H1 (cell line): Measurements from ENCODE around the gene CDIPT. TPM values are rescaled to one million over a fixed set of nuclear protein-coding genes. Genes with fewer than 3 reads are reported as not detected.

ENCODE experiments used
- CTCF ChIA-PET: fragments of 300-600 bp; sonication (Branson Sonifier 250); formaldehyde crosslinking; loops from one replicate; lab custom pipeline; 2021; ENCODE audit not compliant: partially characterized antibody; lab: Charles Lee
- POLR2A ChIA-PET: fragments of 300-600 bp; sonication (Branson Sonifier 250); formaldehyde crosslinking; loops from one replicate; lab custom pipeline; 2021; ENCODE audit warnings: inconsistent platforms; ENCODE audit not compliant: partially characterized antibody; lab: Charles Lee
- DNase-seq, 2 experiments: peaks; one replicate each; pipeline versions ENCODE4 v3.0.0 to v3.0.0-alpha.2; 2010 to 2022; ENCODE audit warnings: low spot score in 2 of 2, low read depth in 1 of 2, mixed read lengths in 1 of 2
- FAIRE-seq: peaks from 2 replicates; lab custom pipeline; 2011; peaks lifted over from hg19 to GRCh38; lab: Jason Lieb, UNC
- H2AFZ ChIP-seq: 2 replicates; pipeline ENCODE4 v1.8.1; 2012; ENCODE audit warnings: low read length, inconsistent platforms
- H2AK5ac ChIP-seq: 2 replicates; pipeline ENCODE4 v1.6.1; 2013; ENCODE audit warnings: low read depth, low read length
- H2BK120ac ChIP-seq: replicated peaks from 2 replicates; pipeline ENCODE3; 2013; ENCODE audit warnings: low read depth, low read length, inconsistent platforms
- H2BK12ac ChIP-seq: 2 replicates; pipeline ENCODE4 v1.6.1; 2013; ENCODE audit warnings: low read depth, low read length
- H2BK15ac ChIP-seq: 2 replicates; pipeline ENCODE4 v1.6.1; 2013; ENCODE audit warnings: low read length
- H2BK20ac ChIP-seq: 2 replicates; pipeline ENCODE4 v1.6.1; 2013; ENCODE audit warnings: low read length
- H2BK5ac ChIP-seq: 2 replicates; pipeline ENCODE4 v1.6.1; 2013; ENCODE audit warnings: low read depth, low read length
- H3K14ac ChIP-seq: 2 replicates; pipeline ENCODE4 v1.6.1; 2013; ENCODE audit warnings: inconsistent platforms; ENCODE audit not compliant: insufficient read length
- H3K18ac ChIP-seq: 2 replicates; pipeline ENCODE4 v1.6.1; 2013; ENCODE audit warnings: low read length; ENCODE audit errors: extremely low read depth
- H3K23ac ChIP-seq: 2 replicates; pipeline ENCODE4 v1.6.1; 2013; ENCODE audit warnings: inconsistent platforms; ENCODE audit not compliant: insufficient read length
- H3K23me2 ChIP-seq: 2 replicates; pipeline ENCODE4 v1.6.1; 2013; ENCODE audit warnings: low read depth, low read length
- H3K27ac ChIP-seq: 2 replicates; pipeline ENCODE4 v1.6.1; 2011; ENCODE audit warnings: low read depth, low read length, inconsistent platforms
- H3K27me3 ChIP-seq, 4 experiments: replicated peaks in 1 of 4; 1 replicate in 1 of 4; 2 replicates in 3 of 4; pipeline versions ENCODE4 v1.6.1 to v1.8.1; 2011 to 2013; ENCODE audit warnings: low read length in 3 of 4, mild to moderate bottlenecking in 3 of 4, inconsistent platforms in 2 of 4, mixed read lengths in 2 of 4, moderate library complexity in 1 of 4; ENCODE audit not compliant: control insufficient read depth in 3 of 4, insufficient read depth in 3 of 4; ENCODE audit errors: extremely low read depth in 1 of 4
- H3K36me3 ChIP-seq, 4 experiments: 2 replicates each; pipeline versions ENCODE4 v1.6.1 to v1.8.1; 2011 to 2013; ENCODE audit warnings: mild to moderate bottlenecking in 4 of 4, low read length in 3 of 4, moderate library complexity in 2 of 4, control low read depth in 1 of 4, inconsistent platforms in 1 of 4; ENCODE audit not compliant: insufficient read depth in 4 of 4, control insufficient read depth in 2 of 4
- H3K4ac ChIP-seq: replicated peaks from 2 replicates; pipeline ENCODE3; 2013; ENCODE audit warnings: low read length, low read depth, mixed read lengths, inconsistent platforms; ENCODE audit not compliant: insufficient read length
- H3K4me1 ChIP-seq, 4 experiments: replicated peaks in 1 of 4; 1 replicate in 1 of 4; 2 replicates in 3 of 4; pipeline versions ENCODE4 v1.6.1 to v1.8.1; 2011 to 2013; ENCODE audit warnings: low read length in 3 of 4, inconsistent platforms in 2 of 4, mixed read lengths in 1 of 4; ENCODE audit not compliant: insufficient read depth in 4 of 4, control insufficient read depth in 3 of 4
- H3K4me2 ChIP-seq, 2 experiments: 2 replicates each; pipeline versions ENCODE4 v1.6.1 to v1.8.1; 2011 to 2013; ENCODE audit warnings: low read depth in 2 of 2, low read length in 2 of 2, control low read depth in 1 of 2, inconsistent platforms in 1 of 2, mild to moderate bottlenecking in 1 of 2; ENCODE audit not compliant: insufficient read depth in 1 of 2
- H3K4me3 ChIP-seq, 4 experiments: fragments of 200-600, 300-600 bp in 1 of 4; sonication (generic), shearing (Covaris generic), sonication (Bioruptor Twin) in 1 of 4; 2 replicates each; pipeline versions ENCODE4 v1.5.1 to v1.8.1; 2011 to 2016; ENCODE audit warnings: low read length in 4 of 4, low read depth in 3 of 4, control low read depth in 2 of 4, inconsistent platforms in 2 of 4, mild to moderate bottlenecking in 2 of 4, mixed read lengths in 1 of 4, moderate library complexity in 1 of 4; ENCODE audit not compliant: insufficient read depth in 2 of 4; ENCODE audit errors: extremely low read depth in 1 of 4
- H3K56ac ChIP-seq: replicated peaks from 2 replicates; pipeline ENCODE3; 2013; ENCODE audit warnings: low read depth, mild to moderate bottlenecking, mixed read lengths, low read length, inconsistent platforms; ENCODE audit not compliant: insufficient read length
- H3K79me1 ChIP-seq: 2 replicates; pipeline ENCODE4 v1.6.1; 2013; ENCODE audit warnings: low read depth, low read length, control low read depth
- H3K79me2 ChIP-seq, 2 experiments: 2 replicates each; pipeline versions ENCODE4 v1.6.1 to v1.8.1; 2012 to 2013; ENCODE audit warnings: low read length in 2 of 2, mild to moderate bottlenecking in 2 of 2, inconsistent platforms in 1 of 2; ENCODE audit not compliant: insufficient read depth in 2 of 2, control insufficient read depth in 1 of 2
- H3K9ac ChIP-seq, 4 experiments: replicated peaks in 1 of 4; 1 replicate in 1 of 4; 2 replicates in 3 of 4; pipeline versions ENCODE4 v1.6.1 to v1.8.1; 2011 to 2013; ENCODE audit warnings: low read depth in 3 of 4, low read length in 3 of 4, control low read depth in 2 of 4, mild to moderate bottlenecking in 2 of 4, moderate library complexity in 2 of 4, inconsistent platforms in 1 of 4; ENCODE audit errors: extremely low read depth in 1 of 4
- H3K9me3 ChIP-seq, 2 experiments: 2 replicates each; pipeline versions ENCODE4 v1.6.1 to v1.8.1; 2012 to 2013; ENCODE audit warnings: mild to moderate bottlenecking in 2 of 2, moderate library complexity in 2 of 2, control low read depth in 1 of 2, inconsistent platforms in 1 of 2, low read depth in 1 of 2, low read length in 1 of 2, mixed read lengths in 1 of 2; ENCODE audit not compliant: insufficient read depth in 2 of 2
- H4K20me1 ChIP-seq, 2 experiments: replicated peaks in 1 of 2; 2 replicates each; pipeline versions ENCODE3 to v1.8.1; 2011 to 2013; ENCODE audit warnings: inconsistent platforms in 2 of 2, low read length in 2 of 2, mild to moderate bottlenecking in 1 of 2; ENCODE audit not compliant: insufficient read depth in 2 of 2, control insufficient read depth in 1 of 2
- H4K5ac ChIP-seq: 2 replicates; pipeline ENCODE4 v1.6.1; 2013; ENCODE audit warnings: low read length, low read depth, mixed read lengths, inconsistent platforms; ENCODE audit not compliant: insufficient read length
- H4K8ac ChIP-seq: 2 replicates; pipeline ENCODE4 v1.8.0; 2013; ENCODE audit warnings: mild to moderate bottlenecking, moderate library complexity, low read length, inconsistent platforms; ENCODE audit not compliant: insufficient read depth; ENCODE audit errors: extremely low read depth
- H4K91ac ChIP-seq: replicated peaks from 2 replicates; pipeline ENCODE3; 2013; ENCODE audit warnings: low read length, mixed read lengths, inconsistent platforms; ENCODE audit not compliant: insufficient read length
- CBX5 ChIP-seq: fragments of 300-800, 300-1000 bp; sonication (generic); IDR thresholded peaks from 2 replicates; pipeline ENCODE4 v1.7.1; 2016; ENCODE audit warnings: antibody characterized with exemption, low read length, low read depth
- CHD2 ChIP-seq: IDR thresholded peaks from 2 replicates; pipeline ENCODE4 v1.6.1; 2012; ENCODE audit warnings: low read length, improper control_type of control experiment
- EGR1 ChIP-seq: IDR thresholded peaks from 2 replicates; pipeline ENCODE4 v1.6.1; 2011; ENCODE audit warnings: low read depth, low read length, borderline replicate concordance
- EP300 ChIP-seq, 2 experiments: IDR thresholded peaks; 1 replicate in 1 of 2; 2 replicates in 1 of 2; pipeline ENCODE4 v1.6.1; 2011 to 2012; ENCODE audit warnings: low read depth in 2 of 2, low read length in 2 of 2, mild to moderate bottlenecking in 2 of 2, borderline replicate concordance in 1 of 2, inconsistent platforms in 1 of 2, moderate library complexity in 1 of 2
- JUN ChIP-seq: IDR thresholded peaks from 2 replicates; pipeline ENCODE4 v1.6.1; 2011; ENCODE audit warnings: low read depth, mild to moderate bottlenecking, improper control_type of control experiment, low read length
- KDM4A ChIP-seq: IDR thresholded peaks from one replicate; pipeline ENCODE4 v1.7.1; 2012; ENCODE audit warnings: low read depth, mild to moderate bottlenecking, moderate library complexity, low read length, inconsistent platforms; ENCODE audit not compliant: severe bottlenecking
- RAD21 ChIP-seq, 2 experiments: IDR thresholded peaks in 1 of 2; conservative IDR thresholded peaks in 1 of 2; 2 replicates each; pipeline ENCODE4 v1.6.1; 2011; ENCODE audit warnings: low read depth in 2 of 2, low read length in 2 of 2, improper control_type of control experiment in 1 of 2, inconsistent platforms in 1 of 2, mild to moderate bottlenecking in 1 of 2, moderate library complexity in 1 of 2
- RNF2 ChIP-seq: fragments of 200-900, 300-1000 bp; sonication (generic); IDR thresholded peaks from 2 replicates; pipeline ENCODE4 v1.7.1; 2016; ENCODE audit warnings: borderline replicate concordance, low read depth, mild to moderate bottlenecking, antibody characterized with exemption, low read length; ENCODE audit not compliant: poor library complexity, severe bottlenecking; ENCODE audit errors: missing control alignments
- TEAD4 ChIP-seq: IDR thresholded peaks from 2 replicates; pipeline ENCODE4 v1.6.1; 2012; ENCODE audit warnings: low read depth, low read length, inconsistent platforms, mixed read lengths
- WGBS, 2 experiments: shearing (Covaris generic) in 1 of 2; methylation state at CpG; one replicate each; pipeline versions ENCODE4 v1.1.6 to v1.1.7; 2013 to 2015; ENCODE audit warnings: low lambda C conversion rate in 2 of 2, mixed read lengths in 2 of 2, inconsistent platforms in 1 of 2, low coverage in 1 of 2, missing lambda C conversion rate in 1 of 2; ENCODE audit not compliant: insufficient replicate concordance in 2 of 2, insufficient coverage in 1 of 2, insufficient read length in 1 of 2; ENCODE audit errors: extremely low coverage in 1 of 2, missing lambda C conversion rate in 1 of 2; 5-methylcytosine and 5-hydroxymethylcytosine counted together
- polyA plus RNA-seq, 7 experiments: library from polyadenylated mRNA; depleted of rRNA in 3 of 7; stranded (reverse) in 5 of 7; unstranded in 2 of 7; fragments of >200 nt in 5 of 7; fragments of 200-250 nt in 2 of 7; gene quantifications; 1 replicate in 5 of 7; 2 replicates in 1 of 7; 4 replicates in 1 of 7; pipeline versions ENCODE4 v1.2.1 to v1.2.3, GENCODE V29; 2011 to 2013; ENCODE audit warnings: missing spikeins in 2 of 7, mixed read lengths in 2 of 7
- total RNA-seq: library from RNA; stranded (reverse); fragmentation: NEBNext Ultra II Directional; extraction: Animal tissue kit (Norgen Biotek cat#: 25700); gene quantifications from 2 replicates; pipeline ENCODE4 v1.2.1, GENCODE V29; 2021
- TF ChIP-seq, protein P1 (sequence below), 3 experiments: IDR thresholded peaks; 1 replicate in 2 of 3; 2 replicates in 1 of 3; pipeline versions ENCODE4 v1.5.1 to v1.6.1; 2011; ENCODE audit warnings: low read length in 3 of 3, mild to moderate bottlenecking in 3 of 3, inconsistent platforms in 2 of 3, low read depth in 1 of 3, moderate library complexity in 1 of 3; ENCODE audit not compliant: insufficient read depth in 1 of 3; ENCODE audit errors: control extremely low read depth in 1 of 3

Gene CDIPT
- total and polyA plus RNA-seq, 2 of the 8 experiments (the other 6 are each of a cell fraction or from before 2014, with no cell fraction given), result 69.2 to 140 TPM

- no peak overlapping the region for H3K4ac ChIP-seq
- CTCF ChIA-PET, result interaction anchor here (0.9 to 1.7 kb wide), 6 partner anchors 14 to 128 kb away, joined by 3 to 5 read pairs (median 3); partner anchors contain the start of gene TAOK2
- WGBS, 2 experiments, result 83% methylated on average over 2 of the region's 4 CpGs; no CpG with 5 or more reads in 1 of the 2 experiments
- H3K23me2 ChIP-seq, result peaks cover 9% of the 10 kb centered on the region; the same call in 1 of the 2 replicates
- no peak overlapping the region for H3K56ac ChIP-seq
- H3K4me2 ChIP-seq, result no peak overlapping the region
- no peak overlapping the region for H2AFZ ChIP-seq
- no peak overlapping the region for H3K18ac ChIP-seq
- no peaks in the 10 kb centered on the region for H3K9me3 ChIP-seq
- H4K20me1 ChIP-seq, result peaks cover 0 to 3% of the 10 kb centered on the region in 2 experiments
- POLR2A ChIA-PET, result interaction anchor here (0.7 to 1.8 kb wide), 4 partner anchors 18 to 159 kb away, joined by 3 to 4 read pairs (median 3); no protein-coding TSS in a partner anchor
- FAIRE-seq (no peak), DNase-seq (no peak)
- H2BK15ac ChIP-seq, result no peak overlapping the region
- peaks cover 4% of the 10 kb centered on the region; the same call in 1 of the 2 replicates for H3K79me1 ChIP-seq
- H3K9ac ChIP-seq, result no peak overlapping the region
- no peak overlapping the region for H4K8ac ChIP-seq
- no peak overlapping the region for H2BK12ac ChIP-seq
- no peak overlapping the region for H3K27ac ChIP-seq
- no peak overlapping the region for H4K91ac ChIP-seq
- no peak overlapping the region for H3K14ac ChIP-seq
- peaks cover 0 to 11% (median 3%) of the 10 kb centered on the region in 4 experiments; a peak in 6 of 7 replicates for H3K4me1 ChIP-seq
- no peak overlapping the region for H3K23ac ChIP-seq
- no peak overlapping the region for H3K4me3 ChIP-seq
- H2BK120ac ChIP-seq, result no peak overlapping the region
- H3K27me3 ChIP-seq, result no peaks in the 10 kb centered on the region
- no peak overlapping the region for H2BK5ac ChIP-seq
- no peak overlapping the region for H2AK5ac ChIP-seq
- no peaks in the 10 kb centered on the region for H3K79me2 ChIP-seq
- no peaks in the 10 kb centered on the region; a peak in 2 of 8 replicates for H3K36me3 ChIP-seq
- H4K5ac ChIP-seq, result no peak overlapping the region
- no peak overlapping the region for H2BK20ac ChIP-seq
- TF ChIP-seq KDM4A, result no peak
- no peak for TF ChIP-seq EP300 (IDR thresholded peaks at IDR 0.05; ENCODE audit: borderline replicate concordance in 1 of 2, low read depth in 2 of 2, low read length in 2 of 2)
- no peak for TF ChIP-seq TEAD4
- TF ChIP-seq CBX5, result no peak
- no peak for TF ChIP-seq EGR1
- no peak for TF ChIP-seq JUN
- TF ChIP-seq CHD2, result no peak
- TF ChIP-seq RAD21 (IDR thresholded peaks at IDR 0.05 in 1 of 2, conservative IDR thresholded peaks at IDR 0.05 in 1 of 2; ENCODE audit: low read depth in 2 of 2, low read length in 2 of 2), result no peak
- TF ChIP-seq, protein P1, sequence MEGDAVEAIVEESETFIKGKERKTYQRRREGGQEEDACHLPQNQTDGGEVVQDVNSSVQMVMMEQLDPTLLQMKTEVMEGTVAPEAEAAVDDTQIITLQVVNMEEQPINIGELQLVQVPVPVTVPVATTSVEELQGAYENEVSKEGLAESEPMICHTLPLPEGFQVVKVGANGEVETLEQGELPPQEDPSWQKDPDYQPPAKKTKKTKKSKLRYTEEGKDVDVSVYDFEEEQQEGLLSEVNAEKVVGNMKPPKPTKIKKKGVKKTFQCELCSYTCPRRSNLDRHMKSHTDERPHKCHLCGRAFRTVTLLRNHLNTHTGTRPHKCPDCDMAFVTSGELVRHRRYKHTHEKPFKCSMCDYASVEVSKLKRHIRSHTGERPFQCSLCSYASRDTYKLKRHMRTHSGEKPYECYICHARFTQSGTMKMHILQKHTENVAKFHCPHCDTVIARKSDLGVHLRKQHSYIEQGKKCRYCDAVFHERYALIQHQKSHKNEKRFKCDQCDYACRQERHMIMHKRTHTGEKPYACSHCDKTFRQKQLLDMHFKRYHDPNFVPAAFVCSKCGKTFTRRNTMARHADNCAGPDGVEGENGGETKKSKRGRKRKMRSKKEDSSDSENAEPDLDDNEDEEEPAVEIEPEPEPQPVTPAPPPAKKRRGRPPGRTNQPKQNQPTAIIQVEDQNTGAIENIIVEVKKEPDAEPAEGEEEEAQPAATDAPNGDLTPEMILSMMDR (IDR thresholded peaks at IDR 0.05; ENCODE audit: control extremely low read depth in 1 of 3, insufficient read depth in 1 of 3, low read depth in 1 of 3, low read length in 3 of 3), result no peak
- TF ChIP-seq RNF2, result no peak
Measured at GRCh38 chr16:29894352-29894751, 31.3 kb upstream of the CDIPT start.
